ENCODE measurements around the gene GDF10.

- TF ChIP-seq, protein P1, sequence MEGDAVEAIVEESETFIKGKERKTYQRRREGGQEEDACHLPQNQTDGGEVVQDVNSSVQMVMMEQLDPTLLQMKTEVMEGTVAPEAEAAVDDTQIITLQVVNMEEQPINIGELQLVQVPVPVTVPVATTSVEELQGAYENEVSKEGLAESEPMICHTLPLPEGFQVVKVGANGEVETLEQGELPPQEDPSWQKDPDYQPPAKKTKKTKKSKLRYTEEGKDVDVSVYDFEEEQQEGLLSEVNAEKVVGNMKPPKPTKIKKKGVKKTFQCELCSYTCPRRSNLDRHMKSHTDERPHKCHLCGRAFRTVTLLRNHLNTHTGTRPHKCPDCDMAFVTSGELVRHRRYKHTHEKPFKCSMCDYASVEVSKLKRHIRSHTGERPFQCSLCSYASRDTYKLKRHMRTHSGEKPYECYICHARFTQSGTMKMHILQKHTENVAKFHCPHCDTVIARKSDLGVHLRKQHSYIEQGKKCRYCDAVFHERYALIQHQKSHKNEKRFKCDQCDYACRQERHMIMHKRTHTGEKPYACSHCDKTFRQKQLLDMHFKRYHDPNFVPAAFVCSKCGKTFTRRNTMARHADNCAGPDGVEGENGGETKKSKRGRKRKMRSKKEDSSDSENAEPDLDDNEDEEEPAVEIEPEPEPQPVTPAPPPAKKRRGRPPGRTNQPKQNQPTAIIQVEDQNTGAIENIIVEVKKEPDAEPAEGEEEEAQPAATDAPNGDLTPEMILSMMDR (IDR thresholded peaks at IDR 0.05) = no peak
- no peak for TF ChIP-seq EZH2 (IDR thresholded peaks at IDR 0.05; ENCODE audit: borderline replicate concordance, insufficient read depth, low read depth, low read length, poor library complexity, severe bottlenecking)
These were observed 22.4 kb upstream of the GDF10 start for GRCh38 chr10:47277352-47278151.
